ENCODE results near the gene GATAD2A.

GATAD2A gene

DNA sequence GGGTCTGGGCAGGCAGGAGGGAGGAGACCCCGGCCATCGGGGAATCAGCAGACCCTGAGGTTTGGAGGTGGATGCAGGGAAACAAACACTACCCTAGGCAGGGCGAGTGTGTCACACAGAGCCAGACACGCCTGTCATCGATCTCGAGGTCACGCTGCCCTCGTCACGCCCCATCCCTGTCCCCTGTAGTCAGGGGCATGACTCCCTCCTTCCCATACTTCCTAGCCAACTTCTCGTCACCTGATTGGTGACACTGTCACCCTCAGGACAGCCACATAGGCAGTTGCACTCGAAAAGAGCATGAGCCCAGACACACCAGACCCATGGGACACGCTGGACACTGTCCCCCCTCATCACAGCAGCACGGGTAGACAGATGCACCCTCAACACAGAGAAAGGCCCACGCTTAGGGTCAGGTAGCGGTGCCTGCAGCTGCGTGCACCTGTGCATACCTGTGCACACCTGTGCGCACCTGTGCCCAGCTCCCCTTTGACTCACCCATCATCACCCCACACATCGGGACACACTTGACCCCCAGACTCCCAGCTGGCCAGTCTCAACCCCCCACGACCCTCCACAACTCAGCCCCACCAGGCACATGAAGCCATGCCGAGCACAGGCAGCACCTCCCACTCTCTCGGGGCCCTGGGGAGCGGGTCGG, 144.5 kb downstream of the GATAD2A start:
- DNase-seq, result no peak

DNA sequence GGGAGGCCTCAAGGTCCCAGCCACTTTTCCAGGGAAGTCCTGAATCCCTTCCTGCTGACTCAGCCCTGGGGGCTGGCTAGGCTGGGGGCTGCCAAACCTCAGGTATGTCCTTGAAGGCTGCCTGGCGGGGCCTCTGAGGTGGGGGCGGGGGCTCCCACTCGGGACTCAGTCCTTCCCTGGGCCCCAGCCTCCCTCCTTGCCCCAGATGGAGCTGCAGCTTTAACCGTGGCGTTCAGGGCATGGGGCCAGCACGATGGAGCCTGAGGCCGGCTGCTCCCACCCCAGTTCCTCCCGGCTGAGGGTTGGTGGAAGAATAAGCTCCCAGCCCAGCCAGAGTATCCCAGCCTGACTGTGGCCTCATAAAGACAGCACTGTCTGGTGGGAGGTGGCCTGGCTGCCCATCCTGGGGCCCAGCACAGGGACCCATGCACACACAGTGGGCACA, 145.0 kb downstream of the GATAD2A start:
- no peak for DNase-seq

DNA sequence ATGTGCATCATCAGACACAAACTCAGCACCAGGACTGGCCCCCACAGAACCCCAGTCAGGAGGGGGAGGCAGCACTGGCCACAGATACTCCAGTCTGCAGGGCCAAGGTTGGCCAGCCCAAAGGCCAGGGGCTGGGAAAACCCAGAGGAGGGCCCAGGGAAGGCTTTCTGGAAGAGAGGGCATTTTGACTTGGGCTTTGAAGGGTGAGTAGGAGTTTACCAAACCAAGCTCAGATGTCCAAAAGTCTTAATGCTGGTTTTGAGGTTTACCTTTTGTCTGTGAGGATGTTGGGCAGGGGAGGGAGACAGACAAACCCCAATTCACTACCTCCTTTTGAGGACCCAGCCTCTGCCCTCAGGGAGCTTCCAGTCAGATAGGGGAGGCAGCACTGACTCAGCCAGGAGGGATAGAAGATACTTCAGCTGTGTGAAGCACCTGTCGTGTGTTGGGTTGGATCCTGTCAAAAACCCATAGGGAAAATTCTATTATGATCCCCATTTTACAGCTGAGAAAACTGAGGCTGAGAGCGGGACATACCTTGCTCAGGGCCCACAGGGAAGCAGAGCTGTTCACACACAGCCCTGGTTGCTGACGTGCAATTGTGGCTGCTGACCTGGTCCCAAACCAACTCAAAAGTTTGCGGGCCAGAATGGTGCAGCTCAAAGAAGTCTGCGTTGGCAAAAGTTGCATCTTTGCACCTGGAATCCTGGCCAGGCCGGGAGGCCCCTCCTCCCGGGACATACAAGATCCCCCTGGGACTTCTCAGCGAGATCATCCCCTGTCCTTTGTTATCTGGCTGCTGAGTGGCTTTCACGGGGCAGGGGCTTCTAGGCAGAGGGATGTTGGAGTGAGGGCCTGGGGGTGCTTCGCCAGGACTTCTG, 145.7 kb downstream of the GATAD2A start:
- DNase-seq, result no peak

DNA sequence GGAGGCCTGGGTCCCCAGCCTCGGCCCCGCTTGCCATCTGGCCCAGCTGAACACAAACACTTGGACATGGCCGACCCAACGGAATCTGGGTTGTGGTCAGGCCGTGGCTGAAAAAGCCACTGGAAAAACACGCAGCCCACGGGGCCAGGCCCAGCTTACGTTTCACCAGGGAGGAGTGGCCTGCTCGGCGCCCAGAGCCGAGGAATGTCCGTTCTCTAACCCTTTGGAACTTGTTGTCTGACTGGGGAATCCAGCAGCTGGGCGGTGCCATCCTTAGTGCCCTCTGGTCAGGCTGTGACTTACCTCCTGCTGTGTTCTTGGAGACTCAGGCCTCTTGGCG, 146.3 kb downstream of the GATAD2A start:
- DNase-seq, result no peak

DNA sequence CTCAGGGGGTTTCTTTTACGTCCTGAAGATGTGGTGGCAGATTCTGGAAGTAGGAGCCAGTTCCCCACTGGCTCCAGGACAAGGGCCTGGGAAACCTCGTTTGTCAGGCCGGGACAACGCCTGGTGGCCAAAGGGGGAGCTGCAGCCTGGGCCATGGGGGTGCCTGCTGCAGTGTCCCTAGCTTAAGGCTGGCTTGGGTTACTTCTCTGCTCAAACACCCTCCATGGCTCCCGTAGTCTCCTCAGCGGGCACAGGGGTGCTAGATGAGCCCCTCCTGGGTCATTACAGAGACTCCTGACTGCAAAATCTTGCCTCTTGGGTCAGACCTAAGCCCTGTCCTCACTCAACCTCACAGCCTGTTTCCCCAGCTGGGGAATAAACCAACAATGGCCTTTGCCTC, 147.3 kb downstream of the GATAD2A start:
- no peak for DNase-seq

DNA sequence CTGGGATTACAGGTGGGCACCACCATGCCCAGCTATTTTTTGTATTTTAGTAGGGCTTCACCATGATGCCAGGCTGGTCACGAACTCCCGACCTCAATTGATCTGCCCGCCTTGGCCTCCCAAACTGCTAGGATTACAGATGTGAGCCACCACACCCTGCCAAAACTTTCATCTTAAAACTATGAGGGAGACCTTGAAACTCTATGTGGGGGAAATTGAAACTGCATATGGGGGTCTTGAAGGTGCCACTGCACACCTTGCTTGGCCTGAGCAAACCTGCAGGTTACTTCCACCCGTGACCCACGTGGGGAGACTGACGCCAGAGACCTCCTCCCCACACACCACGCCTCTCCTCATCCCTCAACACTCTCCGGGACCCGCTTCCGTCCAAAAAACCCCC, 148.2 kb downstream of the GATAD2A start:
- no peak for DNase-seq

DNA sequence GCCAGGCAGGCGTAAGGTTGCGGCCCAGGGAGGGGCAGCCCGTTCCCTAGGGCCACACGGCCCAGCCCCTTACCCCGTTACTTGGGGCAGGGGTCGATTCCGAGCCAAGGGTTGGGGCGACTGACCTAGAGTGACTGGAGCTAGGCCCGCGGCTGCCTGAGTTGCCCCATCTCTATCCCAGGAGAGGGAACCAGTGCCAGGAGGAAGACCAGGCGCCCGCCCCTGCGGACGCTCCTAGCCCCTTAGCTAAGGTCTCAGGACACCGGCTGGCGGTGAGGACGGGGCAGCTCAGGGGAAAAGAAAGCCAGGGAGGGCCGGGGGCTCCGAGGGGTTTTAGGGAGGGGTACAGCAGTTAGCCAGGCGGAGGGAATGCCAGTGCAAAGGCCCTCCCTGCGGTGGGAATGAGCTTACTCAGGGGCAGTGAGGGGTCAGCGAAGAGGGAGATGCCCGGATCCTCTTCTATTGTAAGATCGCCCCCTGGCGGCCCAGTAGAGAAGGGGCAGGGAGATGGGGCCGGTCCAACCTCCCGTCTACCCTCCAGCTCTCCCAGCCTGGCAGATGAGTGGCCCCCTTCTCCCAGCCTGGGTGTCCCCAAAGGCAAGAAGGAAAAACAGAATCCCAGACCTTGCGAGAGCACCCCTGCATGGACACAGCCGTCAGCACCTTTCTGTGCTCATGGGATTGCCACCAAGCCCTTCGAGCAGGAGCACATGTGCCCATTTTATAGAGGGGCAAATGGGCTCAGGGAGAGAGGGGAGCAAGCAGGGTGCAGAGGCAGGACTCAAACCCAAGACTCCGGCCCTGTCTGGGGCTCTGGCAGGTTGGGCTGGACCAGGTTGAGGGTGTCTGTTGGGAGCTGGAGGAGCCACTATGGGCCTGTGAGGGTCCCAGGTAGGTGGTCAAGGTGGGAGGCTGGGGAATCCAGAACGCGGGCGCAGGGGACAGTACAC, 148.9 kb downstream of the GATAD2A start:
- no peak for DNase-seq

DNA sequence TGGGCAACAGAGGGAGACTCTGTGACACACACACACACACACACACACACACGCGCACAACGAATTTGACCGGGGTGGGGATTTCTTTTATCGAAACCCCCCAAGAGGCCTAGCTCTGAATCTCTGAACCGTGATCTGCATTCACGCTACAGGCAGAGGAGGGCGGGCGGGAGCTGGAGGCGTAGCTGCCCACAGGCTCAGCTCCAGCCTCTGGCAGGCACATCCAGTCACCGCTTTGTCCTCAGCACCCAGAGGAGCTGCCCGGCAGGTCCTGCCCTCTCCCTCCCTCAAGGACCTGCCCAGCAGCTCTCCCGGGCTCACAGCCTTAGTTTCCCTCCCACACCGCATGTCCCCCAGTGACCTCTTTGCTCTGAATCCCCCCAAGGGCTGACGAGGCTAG, 152.6 kb downstream of the GATAD2A start:
- DNase-seq, result no peak
